GM19455 (cell line): ENCODE results near the gene SNF8.

Experiments used
- ATAC-seq: cut with Tn5 transposase; IDR thresholded peaks from one replicate; pipeline ENCODE4 v1.9.1; 2021; ENCODE audit not compliant: unreplicated experiment

Gene SNF8

GRCh38 chr17:48929812-48930165 is 14.9 kb downstream of the SNF8 start:
- ATAC-seq = no peak

- ATAC-seq = no peak
These were observed 15.5 kb downstream of the SNF8 start for GRCh38 chr17:48928876-48929811.

- ATAC-seq = no peak
These were observed 16.5 kb downstream of the SNF8 start for GRCh38 chr17:48927978-48928745.

- no peak for ATAC-seq
These were observed 18.7 kb downstream of the SNF8 start for GRCh38 chr17:48925991-48926342.

- ATAC-seq = no peak
These were observed 19.2 kb downstream of the SNF8 start for GRCh38 chr17:48925251-48925990.

- peak; percentile 50 for ATAC-seq
These were observed 29.0 kb downstream of the SNF8 start for GRCh38 chr17:48915459-48916282.

- no peak for ATAC-seq
These were observed 32.2 kb downstream of the SNF8 start for GRCh38 chr17:48912476-48912875.

GRCh38 chr17:48910370-48910769 is 34.3 kb downstream of the SNF8 start:
- no peak for ATAC-seq

- ATAC-seq = no peak
These were observed 34.9 kb downstream of the SNF8 start for GRCh38 chr17:48909783-48910182.

- ATAC-seq = peak; percentile 39
These were observed 35.7 kb downstream of the SNF8 start for GRCh38 chr17:48908853-48909394.

- peak; percentile 85 for ATAC-seq
These were observed 36.4 kb downstream of the SNF8 start, which contains the start of gene UBE2Z for GRCh38 chr17:48908047-48908843. Gene UBE2Z (plus strand): TSS chr17:48908407. CDS start chr17:48908504, 97 bp downstream.

- no peak for ATAC-seq
These were observed 37.0 kb downstream of the SNF8 start for GRCh38 chr17:48907713-48908046.

GRCh38 chr17:48905987-48906515 is 38.6 kb downstream of the SNF8 start:
- no peak for ATAC-seq

- no peak for ATAC-seq
These were observed 40.2 kb downstream of the SNF8 start for GRCh38 chr17:48904428-48904827.

- ATAC-seq = no peak
These were observed 41.2 kb downstream of the SNF8 start for GRCh38 chr17:48903401-48903800.

GRCh38 chr17:48901241-48901640 is 43.4 kb downstream of the SNF8 start:
- no peak for ATAC-seq

- ATAC-seq = no peak
These were observed 49.8 kb downstream of the SNF8 start for GRCh38 chr17:48894886-48895285.

GRCh38 chr17:48893646-48894508 is 50.8 kb downstream of the SNF8 start:
- ATAC-seq = no peak
